ENCODE data around the gene LYRM4.

DNA sequence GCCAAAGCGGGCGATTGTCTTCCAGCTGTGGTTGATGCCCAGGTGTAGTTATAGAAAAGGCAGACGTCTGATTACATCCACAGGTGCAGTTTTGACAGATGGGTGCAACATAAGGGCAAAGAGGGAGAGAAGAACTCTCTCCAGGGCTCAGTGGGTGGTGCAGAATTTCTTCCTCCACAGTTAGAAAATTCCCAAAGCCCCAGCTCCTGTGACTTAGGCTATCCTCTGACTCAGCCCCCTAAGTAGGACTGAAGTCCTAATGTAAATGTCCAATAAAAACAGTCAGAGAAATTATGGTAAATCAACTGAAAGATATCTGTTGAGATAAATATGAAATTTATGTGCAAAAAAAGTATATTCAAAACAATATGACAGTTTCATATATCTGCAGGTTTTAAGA, 31.4 kb downstream of the LYRM4 start:
- TF ChIP-seq, protein P1, sequence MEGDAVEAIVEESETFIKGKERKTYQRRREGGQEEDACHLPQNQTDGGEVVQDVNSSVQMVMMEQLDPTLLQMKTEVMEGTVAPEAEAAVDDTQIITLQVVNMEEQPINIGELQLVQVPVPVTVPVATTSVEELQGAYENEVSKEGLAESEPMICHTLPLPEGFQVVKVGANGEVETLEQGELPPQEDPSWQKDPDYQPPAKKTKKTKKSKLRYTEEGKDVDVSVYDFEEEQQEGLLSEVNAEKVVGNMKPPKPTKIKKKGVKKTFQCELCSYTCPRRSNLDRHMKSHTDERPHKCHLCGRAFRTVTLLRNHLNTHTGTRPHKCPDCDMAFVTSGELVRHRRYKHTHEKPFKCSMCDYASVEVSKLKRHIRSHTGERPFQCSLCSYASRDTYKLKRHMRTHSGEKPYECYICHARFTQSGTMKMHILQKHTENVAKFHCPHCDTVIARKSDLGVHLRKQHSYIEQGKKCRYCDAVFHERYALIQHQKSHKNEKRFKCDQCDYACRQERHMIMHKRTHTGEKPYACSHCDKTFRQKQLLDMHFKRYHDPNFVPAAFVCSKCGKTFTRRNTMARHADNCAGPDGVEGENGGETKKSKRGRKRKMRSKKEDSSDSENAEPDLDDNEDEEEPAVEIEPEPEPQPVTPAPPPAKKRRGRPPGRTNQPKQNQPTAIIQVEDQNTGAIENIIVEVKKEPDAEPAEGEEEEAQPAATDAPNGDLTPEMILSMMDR (conservative IDR thresholded peaks at IDR 0.05; ENCODE audit: low read depth in 2 of 2), result no peak
- TF ChIP-seq CREB1 (CRISPR knock-in tag; IDR thresholded peaks at IDR 0.05; ENCODE audit: low read depth) (no peak), EZH2 (IDR thresholded peaks at IDR 0.05; ENCODE audit: low read depth, unreplicated experiment) (no peak)
